H9 (cell line): ENCODE results near the gene NSD1. TPM values are rescaled to one million over a fixed set of nuclear protein-coding genes. Genes with fewer than 3 reads are reported as not detected.

Experiments used
- DNase-seq: peaks from one replicate; pipeline ENCODE4 v3.0.0-alpha.2; 2017
- H2AFZ ChIP-seq: one replicate; pipeline ENCODE4 v1.6.1; 2013; ENCODE audit warnings: mild to moderate bottlenecking, low read length, control low read depth, moderate library complexity
- H2AK5ac ChIP-seq: 2 replicates; pipeline ENCODE4 v1.6.1; 2013; ENCODE audit warnings: low read length, control low read depth, mixed read lengths; ENCODE audit not compliant: insufficient read length
- H2BK120ac ChIP-seq: one replicate; pipeline ENCODE4 v1.6.1; 2013; ENCODE audit warnings: low read depth, mild to moderate bottlenecking, low read length, control low read depth, inconsistent platforms; ENCODE audit not compliant: poor library complexity, severe bottlenecking
- H2BK12ac ChIP-seq: 2 replicates; pipeline ENCODE4 v1.6.1; 2013; ENCODE audit warnings: low read length, control low read depth, mixed read lengths, low read depth; ENCODE audit not compliant: insufficient read length
- H2BK15ac ChIP-seq: 2 replicates; pipeline ENCODE4 v1.6.1; 2013; ENCODE audit warnings: low read depth, low read length, control low read depth
- H2BK20ac ChIP-seq: one replicate; pipeline ENCODE4 v1.6.1; 2013; ENCODE audit warnings: low read depth, mild to moderate bottlenecking, low read length, control low read depth, inconsistent platforms; ENCODE audit not compliant: poor library complexity, severe bottlenecking
- H2BK5ac ChIP-seq: 2 replicates; pipeline ENCODE4 v1.6.1; 2013; ENCODE audit warnings: low read length, control low read depth, mixed read lengths; ENCODE audit not compliant: insufficient read length
- H3K14ac ChIP-seq: 2 replicates; pipeline ENCODE4 v1.6.1; 2013; ENCODE audit warnings: low read length, control low read depth; ENCODE audit not compliant: insufficient read depth
- H3K18ac ChIP-seq: 2 replicates; pipeline ENCODE4 v1.6.1; 2013; ENCODE audit warnings: low read depth, mild to moderate bottlenecking, mixed read lengths, low read length, control low read depth; ENCODE audit not compliant: insufficient read length
- H3K23ac ChIP-seq: 2 replicates; pipeline ENCODE4 v1.6.1; 2013; ENCODE audit warnings: low read length, control low read depth, mixed read lengths, low read depth; ENCODE audit not compliant: insufficient read length
- H3K23me2 ChIP-seq: 2 replicates; pipeline ENCODE4 v1.6.1; 2013; ENCODE audit warnings: low read depth, mild to moderate bottlenecking, mixed read lengths, low read length, control low read depth; ENCODE audit not compliant: insufficient read length, poor library complexity, severe bottlenecking
- H3K27ac ChIP-seq: 2 replicates; pipeline ENCODE4 v1.5.1; 2013; ENCODE audit warnings: low read length, control low read depth, mixed read lengths, low read depth; ENCODE audit not compliant: insufficient read length
- H3K27me3 ChIP-seq: 2 replicates; pipeline ENCODE4 v1.6.1; 2013; ENCODE audit warnings: low read length, control low read depth, inconsistent platforms; ENCODE audit not compliant: insufficient read depth
- H3K4ac ChIP-seq: 2 replicates; pipeline ENCODE4 v1.6.1; 2013; ENCODE audit warnings: low read depth, mild to moderate bottlenecking, control low read depth, inconsistent platforms, low read length, moderate library complexity
- H3K4me1 ChIP-seq: 2 replicates; pipeline ENCODE4 v1.6.1; 2013; ENCODE audit warnings: low read length, control low read depth, inconsistent platforms; ENCODE audit not compliant: insufficient read depth
- H3K4me2 ChIP-seq: 2 replicates; pipeline ENCODE4 v1.6.1; 2013; ENCODE audit warnings: low read length, control low read depth, mixed read lengths; ENCODE audit not compliant: insufficient read length, insufficient read depth
- H3K56ac ChIP-seq: 2 replicates; pipeline ENCODE4 v1.6.1; 2013; ENCODE audit warnings: low read depth, mild to moderate bottlenecking, mixed read lengths, low read length, control low read depth; ENCODE audit not compliant: insufficient read length
- H3K79me1 ChIP-seq: 2 replicates; pipeline ENCODE4 v1.6.1; 2013; ENCODE audit warnings: low read depth, mild to moderate bottlenecking, moderate library complexity, low read length, control low read depth, inconsistent platforms; ENCODE audit not compliant: insufficient read depth, poor library complexity, severe bottlenecking
- H3K79me2 ChIP-seq: 2 replicates; pipeline ENCODE4 v1.6.1; 2013; ENCODE audit warnings: low read length, control low read depth, inconsistent platforms; ENCODE audit not compliant: insufficient read depth
- H3K9ac ChIP-seq: 2 replicates; pipeline ENCODE4 v1.6.1; 2013; ENCODE audit warnings: low read length, control low read depth, mixed read lengths; ENCODE audit not compliant: insufficient read length; ENCODE audit errors: extremely low read depth
- H3K9me3 ChIP-seq: one replicate; pipeline ENCODE4 v1.6.1; 2013; ENCODE audit warnings: low read depth, low read length, inconsistent platforms; ENCODE audit not compliant: control insufficient read depth
- H3T11ph ChIP-seq: one replicate; pipeline ENCODE4 v1.6.1; 2013; ENCODE audit warnings: mild to moderate bottlenecking, low read length, control low read depth, inconsistent platforms
- H4K20me1 ChIP-seq: one replicate; pipeline ENCODE4 v1.6.1; 2013; ENCODE audit not compliant: control insufficient read depth, insufficient read length, insufficient read depth
- H4K5ac ChIP-seq: 2 replicates; pipeline ENCODE4 v1.6.1; 2013; ENCODE audit warnings: low read depth, mild to moderate bottlenecking, mixed read lengths, low read length, control low read depth; ENCODE audit not compliant: insufficient read length
- H4K8ac ChIP-seq: replicated peaks from 2 replicates; pipeline ENCODE4 v1.6.1; 2013; ENCODE audit warnings: low read length, control low read depth, mixed read lengths, low read depth; ENCODE audit not compliant: insufficient read length
- H4K91ac ChIP-seq: 2 replicates; pipeline ENCODE4 v1.6.1; 2013; ENCODE audit warnings: low read depth, mild to moderate bottlenecking, moderate library complexity, mixed read lengths, low read length, control low read depth; ENCODE audit not compliant: insufficient read length
- H3K27ac Mint-ChIP-seq, 3 experiments: 2 replicates in 2 of 3; 3 replicates in 1 of 3; pipeline ENCODE4 v1.8.0; 2020 to 2021; ENCODE audit warnings: mixed read lengths in 3 of 3, mild to moderate bottlenecking in 1 of 3, moderate library complexity in 1 of 3
- H3K27me3 Mint-ChIP-seq: 2 replicates; pipeline ENCODE4 v1.8.0; 2021; ENCODE audit warnings: low read depth, mild to moderate bottlenecking, moderate library complexity, mixed read lengths
- H3K36me3 Mint-ChIP-seq, 3 experiments: 2 replicates in 2 of 3; 3 replicates in 1 of 3; pipeline ENCODE4 v1.8.0; 2020 to 2021; ENCODE audit warnings: low read depth in 3 of 3, mixed read lengths in 3 of 3; ENCODE audit not compliant: insufficient read depth in 1 of 3
- H3K4me1 Mint-ChIP-seq, 2 experiments: 2 replicates each; pipeline ENCODE4 v1.8.0; 2020; ENCODE audit warnings: mixed read lengths in 2 of 2
- H3K4me3 Mint-ChIP-seq, 2 experiments: 2 replicates in 1 of 2; 3 replicates in 1 of 2; pipeline ENCODE4 v1.8.0; 2020 to 2021; ENCODE audit warnings: mild to moderate bottlenecking in 2 of 2, mixed read lengths in 2 of 2, moderate library complexity in 1 of 2
- H3K9me3 Mint-ChIP-seq, 2 experiments: 2 replicates in 1 of 2; 3 replicates in 1 of 2; pipeline ENCODE4 v1.8.0; 2020; ENCODE audit warnings: mild to moderate bottlenecking in 2 of 2, mixed read lengths in 2 of 2, moderate library complexity in 1 of 2
- CTCF ChIP-seq: fragments of 200-600 bp; sonication (generic); conservative IDR thresholded peaks from 3 replicates; pipeline ENCODE4 v1.8.0; 2021; ENCODE audit warnings: antibody characterized with exemption, mild to moderate bottlenecking
- WGBS: extraction: QIAGEN DNeasy Blood & Tissue Kit; methylation state at CpG from one replicate; pipeline ENCODE4 v1.1.7; 2013; ENCODE audit warnings: missing lambda C conversion rate, low lambda C conversion rate, mixed read lengths; ENCODE audit not compliant: insufficient read length; ENCODE audit errors: extremely low coverage; 5-methylcytosine and 5-hydroxymethylcytosine counted together
- total RNA-seq: library from RNA; stranded (reverse); gene quantifications from 2 replicates; pipeline ENCODE4 v1.2.1, GENCODE V29; 2021

NSD1 gene
- total RNA-seq, 1 experiment from 2014 or later, result 213 TPM

GRCh38 chr5:177142778-177143177 is 9.2 kb downstream of the NSD1 start:
- Mint-ChIP-seq H3K4me1 (peaks cover 2 to 13% of the 10 kb centered on the region in 2 experiments), H3K9me3 (no peaks in the 10 kb centered on the region), H3K36me3 (peaks cover 18 to 90% (median 73%) of the 10 kb centered on the region in 3 experiments), H3K27me3 (no peaks in the 10 kb centered on the region), H3K27ac (peak overlapping the region in 1 of 3 experiments; percentile 53; a peak in 2 of 7 replicates), H3K4me3 (no peak overlapping the region; a peak in 1 of 5 replicates)
- H4K5ac ChIP-seq, result no peak overlapping the region
- H3K18ac ChIP-seq, result no peak overlapping the region
- no peak overlapping the region for H2AK5ac ChIP-seq
- H3K79me2 ChIP-seq, result peaks cover 52% of the 10 kb centered on the region; the same call in 1 of the 2 replicates
- H4K91ac ChIP-seq, result no peak overlapping the region
- H4K8ac ChIP-seq, result no peak overlapping the region
- no peak overlapping the region for H3K4ac ChIP-seq
- H2BK5ac ChIP-seq, result no peak overlapping the region
- H3K79me1 ChIP-seq, result peaks cover 4% of the 10 kb centered on the region
- H3K9ac ChIP-seq, result no peak overlapping the region
- no peak overlapping the region for H3K4me2 ChIP-seq
- no peak overlapping the region for H3T11ph ChIP-seq
- H3K4me1 ChIP-seq, result no peaks in the 10 kb centered on the region
- H3K56ac ChIP-seq, result no peak overlapping the region
- no CpG with 5 or more reads among the region's 1 CpG for WGBS
- H2BK120ac ChIP-seq, result no peak overlapping the region
- H3K23ac ChIP-seq, result no peak overlapping the region
- DNase-seq, result no peak
- no peaks in the 10 kb centered on the region for H3K27me3 ChIP-seq
- no peaks in the 10 kb centered on the region for H3K23me2 ChIP-seq
- no peak overlapping the region for H2BK12ac ChIP-seq
- TF ChIP-seq CTCF, result no peak
- no peaks in the 10 kb centered on the region for H4K20me1 ChIP-seq
- no peak overlapping the region for H3K27ac ChIP-seq
- H2BK15ac ChIP-seq, result no peak overlapping the region
- H3K14ac ChIP-seq, result no peak overlapping the region
- H2BK20ac ChIP-seq, result no peak overlapping the region
- no peak overlapping the region for H2AFZ ChIP-seq
- no peaks in the 10 kb centered on the region for H3K9me3 ChIP-seq
